OCI-LY1 (cell line): Measurements from ENCODE around the gene PLEKHO2.

Source experiments
- EZH2 ChIP-seq: fragments of 200-600 bp; sonication (generic), shearing (Covaris generic); IDR thresholded peaks from 2 replicates; pipeline ENCODE4 v1.8.0; 2017; ENCODE audit warnings: borderline replicate concordance, mixed run types, mild to moderate bottlenecking, antibody characterized with exemption, low read length, moderate library complexity, mixed read lengths
- TF ChIP-seq, protein P1 (sequence below): fragments of 200-600 bp; sonication (generic), shearing (Covaris generic); IDR thresholded peaks from 2 replicates; pipeline ENCODE4 v1.5.1; 2017; ENCODE audit warnings: mild to moderate bottlenecking, antibody characterized with exemption, low read length, moderate library complexity, mixed read lengths

DNA sequence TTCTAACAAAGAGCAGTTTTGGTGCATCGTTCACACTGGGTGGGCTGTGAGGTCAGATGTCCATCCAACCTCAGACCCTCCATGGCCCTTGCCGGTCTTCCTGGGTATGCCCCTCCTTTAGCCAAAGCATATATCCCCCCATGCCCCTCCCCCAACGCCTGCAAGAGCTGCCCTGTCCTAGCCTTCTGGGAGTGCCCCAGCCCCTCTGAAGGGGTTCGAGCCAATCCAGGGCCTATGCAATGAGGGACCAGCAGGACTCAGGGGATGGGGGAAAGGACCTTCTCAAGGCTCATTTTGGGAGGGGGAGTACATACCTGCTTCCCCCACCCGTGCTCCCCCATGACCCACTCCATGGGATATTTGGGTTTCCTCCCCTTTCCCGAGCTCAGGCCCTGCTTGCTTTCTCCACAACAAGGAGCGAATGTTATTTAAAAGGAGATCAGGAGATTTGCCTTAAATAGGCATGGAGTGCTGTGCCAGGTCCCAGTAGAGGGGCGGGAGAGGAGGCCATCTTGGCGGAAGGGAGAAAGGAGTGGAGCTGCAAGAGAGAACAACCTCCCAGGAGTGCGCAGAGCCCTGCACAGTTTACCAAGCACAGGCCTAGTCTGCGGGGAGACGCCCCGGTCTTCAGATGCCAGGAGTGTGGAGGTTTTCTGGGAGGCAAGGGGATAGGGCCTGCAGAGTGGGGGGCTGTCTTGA is 34.5 kb upstream of the PLEKHO2 start:
- TF ChIP-seq, protein P1, sequence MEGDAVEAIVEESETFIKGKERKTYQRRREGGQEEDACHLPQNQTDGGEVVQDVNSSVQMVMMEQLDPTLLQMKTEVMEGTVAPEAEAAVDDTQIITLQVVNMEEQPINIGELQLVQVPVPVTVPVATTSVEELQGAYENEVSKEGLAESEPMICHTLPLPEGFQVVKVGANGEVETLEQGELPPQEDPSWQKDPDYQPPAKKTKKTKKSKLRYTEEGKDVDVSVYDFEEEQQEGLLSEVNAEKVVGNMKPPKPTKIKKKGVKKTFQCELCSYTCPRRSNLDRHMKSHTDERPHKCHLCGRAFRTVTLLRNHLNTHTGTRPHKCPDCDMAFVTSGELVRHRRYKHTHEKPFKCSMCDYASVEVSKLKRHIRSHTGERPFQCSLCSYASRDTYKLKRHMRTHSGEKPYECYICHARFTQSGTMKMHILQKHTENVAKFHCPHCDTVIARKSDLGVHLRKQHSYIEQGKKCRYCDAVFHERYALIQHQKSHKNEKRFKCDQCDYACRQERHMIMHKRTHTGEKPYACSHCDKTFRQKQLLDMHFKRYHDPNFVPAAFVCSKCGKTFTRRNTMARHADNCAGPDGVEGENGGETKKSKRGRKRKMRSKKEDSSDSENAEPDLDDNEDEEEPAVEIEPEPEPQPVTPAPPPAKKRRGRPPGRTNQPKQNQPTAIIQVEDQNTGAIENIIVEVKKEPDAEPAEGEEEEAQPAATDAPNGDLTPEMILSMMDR = no peak
- no peak for TF ChIP-seq EZH2
